ENCODE results near the gene PRKCB. TPM values are rescaled to one million over a fixed set of nuclear protein-coding genes. Genes with fewer than 3 reads are reported as not detected.
"Not testable (repeated sequence)": the region's sequence is repeated elsewhere in the genome, so short reads cannot be mapped to it uniquely, and the experiment has no call there.

The PRKCB gene
- polyA plus RNA-seq, 1 donor (not counting 4 experiments of a cell fraction or from before 2014, with no cell fraction given): 0.18 TPM

DNA sequence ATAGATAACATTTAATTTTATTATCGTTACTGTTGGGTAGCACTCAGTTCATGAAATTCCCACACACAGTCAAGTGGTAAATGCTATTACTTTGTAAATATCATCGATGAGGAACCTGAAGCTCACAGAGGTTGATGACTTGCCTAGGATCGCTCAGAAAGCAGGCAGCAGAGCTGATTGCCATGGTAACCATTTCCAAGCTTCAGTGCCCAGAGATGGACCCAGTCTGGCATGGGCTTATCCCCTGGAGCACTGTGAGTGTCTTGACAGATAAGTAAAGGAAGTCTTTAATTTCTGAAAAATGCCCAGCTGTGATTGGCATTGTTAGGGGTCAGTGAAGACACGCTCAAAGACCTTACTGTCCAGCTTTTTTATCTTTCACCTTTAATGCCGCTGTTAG lies 95.0 kb downstream of the PRKCB start:
- dilution Hi-C loops (cut with MboI; ENCODE audit: extremely low pct_ligation_motif_present, low sequenced_read_pairs): loop anchor here (5.0 kb wide), 1 partner anchor 37 kb away; no protein-coding TSS in a partner anchor
- no peaks in the 10 kb centered on the region for H3K9me1 ChIP-seq (ENCODE audit: control insufficient read depth, extremely low read depth, insufficient read depth, low read length)
- H3K9ac ChIP-seq (ENCODE audit: control insufficient read depth, extremely low read depth, insufficient read depth, low read length): no peak overlapping the region
- no peak overlapping the region for H3K27ac ChIP-seq (ENCODE audit: control insufficient read depth, insufficient read depth, low read length)
- no peaks in the 10 kb centered on the region for H3K9me3 ChIP-seq (ENCODE audit: control insufficient read depth, low read depth, low read length)
- no peaks in the 10 kb centered on the region for H3K36me3 ChIP-seq (ENCODE audit: control insufficient read depth in 2 of 2, extremely low read depth in 1 of 2, insufficient read depth in 2 of 2, low read length in 2 of 2)
- no peaks in the 10 kb centered on the region for H4K20me1 ChIP-seq (ENCODE audit: control insufficient read depth, extremely low read depth, insufficient read depth, low read length)
- no peak overlapping the region for H3K4me2 ChIP-seq (ENCODE audit: control insufficient read depth, extremely low read depth, insufficient read depth, low read depth, low read length)
- no peaks in the 10 kb centered on the region for H3K79me2 ChIP-seq (ENCODE audit: control insufficient read depth, insufficient read depth, low read length)
- no peak for FAIRE-seq
- DNase-seq (ENCODE audit: low read depth, low spot score): no peak
- H3K27me3 ChIP-seq (ENCODE audit: control insufficient read depth, extremely low read depth, insufficient read depth, low read length): no peaks in the 10 kb centered on the region
- H3K4me1 ChIP-seq (ENCODE audit: control insufficient read depth, extremely low read depth, insufficient read depth, low read length): no peaks in the 10 kb centered on the region
- no peak overlapping the region for H3K4me3 ChIP-seq (ENCODE audit: control insufficient read depth in 2 of 3, extremely low read depth in 1 of 3, insufficient read depth in 2 of 3, low read depth in 1 of 3, low read length in 3 of 3)
- no peak for TF ChIP-seq CTCF (optimal IDR thresholded peaks at IDR 0.05 in 1 of 3, IDR thresholded peaks at IDR 0.05 in 1 of 3, conservative IDR thresholded peaks at IDR 0.05 in 1 of 3; ENCODE audit: extremely low read depth in 1 of 3, insufficient read depth in 2 of 3, low read length in 3 of 3)
- TF ChIP-seq EZH2 (IDR thresholded peaks at IDR 0.05; ENCODE audit: low read length): no peak
- no peak overlapping the region for H2AFZ ChIP-seq (ENCODE audit: control insufficient read depth, low read length)

DNA sequence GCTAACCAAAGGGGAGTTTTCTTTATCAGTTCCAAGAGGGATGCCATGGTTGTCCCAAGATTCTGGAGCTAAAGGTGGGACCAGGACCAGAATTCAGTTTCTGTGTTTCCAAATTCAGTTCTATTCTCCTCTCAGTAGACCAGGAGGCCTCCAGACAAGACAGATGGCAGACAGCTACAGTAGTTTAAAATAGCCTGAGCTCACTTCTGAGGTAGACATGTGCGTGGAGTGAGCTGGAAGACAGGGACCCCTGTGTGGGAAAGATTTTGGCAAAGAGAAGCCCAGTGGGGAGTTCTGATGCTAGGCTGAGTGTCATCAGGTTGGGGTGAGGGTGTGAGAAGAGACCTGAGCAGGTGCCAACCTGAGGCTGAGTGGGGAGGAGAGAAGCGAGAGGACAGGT lies 95.4 kb downstream of the PRKCB start:
- Histone ChIP-seq H3K9ac (ENCODE audit: control insufficient read depth, extremely low read depth, insufficient read depth, low read length) (no peak overlapping the region), H3K4me3 (ENCODE audit: control insufficient read depth in 2 of 3, extremely low read depth in 1 of 3, insufficient read depth in 2 of 3, low read depth in 1 of 3, low read length in 3 of 3) (no peak overlapping the region), H2AFZ (ENCODE audit: control insufficient read depth, low read length) (no peak overlapping the region), H3K9me1 (ENCODE audit: control insufficient read depth, extremely low read depth, insufficient read depth, low read length) (no peaks in the 10 kb centered on the region), H3K4me2 (ENCODE audit: control insufficient read depth, extremely low read depth, insufficient read depth, low read depth, low read length) (no peak overlapping the region), H3K4me1 (ENCODE audit: control insufficient read depth, extremely low read depth, insufficient read depth, low read length) (no peaks in the 10 kb centered on the region), H3K79me2 (ENCODE audit: control insufficient read depth, insufficient read depth, low read length) (no peaks in the 10 kb centered on the region), H4K20me1 (ENCODE audit: control insufficient read depth, extremely low read depth, insufficient read depth, low read length) (no peaks in the 10 kb centered on the region), H3K9me3 (ENCODE audit: control insufficient read depth, low read depth, low read length) (no peaks in the 10 kb centered on the region), H3K36me3 (ENCODE audit: control insufficient read depth in 2 of 2, extremely low read depth in 1 of 2, insufficient read depth in 2 of 2, low read length in 2 of 2) (no peaks in the 10 kb centered on the region), H3K27me3 (ENCODE audit: control insufficient read depth, extremely low read depth, insufficient read depth, low read length) (no peaks in the 10 kb centered on the region), H3K27ac (ENCODE audit: control insufficient read depth, insufficient read depth, low read length) (no peak overlapping the region)
- DNase-seq (ENCODE audit: low read depth, low spot score) (no peak), FAIRE-seq (no peak)
- TF ChIP-seq EZH2 (IDR thresholded peaks at IDR 0.05; ENCODE audit: low read length) (no peak), CTCF (optimal IDR thresholded peaks at IDR 0.05 in 1 of 3, IDR thresholded peaks at IDR 0.05 in 1 of 3, conservative IDR thresholded peaks at IDR 0.05 in 1 of 3; ENCODE audit: extremely low read depth in 1 of 3, insufficient read depth in 2 of 3, low read length in 3 of 3) (no peak)
- dilution Hi-C loops (cut with MboI; ENCODE audit: extremely low pct_ligation_motif_present, low sequenced_read_pairs): loop anchor here (5.0 kb wide), 1 partner anchor 36 kb away; no protein-coding TSS in a partner anchor

GRCh38 chr16:23933650-23934049 lies 97.9 kb downstream of the PRKCB start:
- dilution Hi-C loops (cut with MboI; ENCODE audit: extremely low pct_ligation_motif_present, low sequenced_read_pairs): loop anchor here (5.0 kb wide), 1 partner anchor 34 kb away; no protein-coding TSS in a partner anchor
- not testable (repeated sequence) for DNase-seq (ENCODE audit: low read depth, low spot score); H3K4me3 ChIP-seq (ENCODE audit: control insufficient read depth in 2 of 3, extremely low read depth in 1 of 3, insufficient read depth in 2 of 3, low read depth in 1 of 3, low read length in 3 of 3); H3K9me1 ChIP-seq (ENCODE audit: control insufficient read depth, extremely low read depth, insufficient read depth, low read length); H3K4me2 ChIP-seq (ENCODE audit: control insufficient read depth, extremely low read depth, insufficient read depth, low read depth, low read length); H3K9me3 ChIP-seq (ENCODE audit: control insufficient read depth, low read depth, low read length); H3K27me3 ChIP-seq (ENCODE audit: control insufficient read depth, extremely low read depth, insufficient read depth, low read length); FAIRE-seq; H3K9ac ChIP-seq (ENCODE audit: control insufficient read depth, extremely low read depth, insufficient read depth, low read length); H3K79me2 ChIP-seq (ENCODE audit: control insufficient read depth, insufficient read depth, low read length); H3K36me3 ChIP-seq (ENCODE audit: control insufficient read depth in 2 of 2, extremely low read depth in 1 of 2, insufficient read depth in 2 of 2, low read length in 2 of 2); H3K27ac ChIP-seq (ENCODE audit: control insufficient read depth, insufficient read depth, low read length); H3K4me1 ChIP-seq (ENCODE audit: control insufficient read depth, extremely low read depth, insufficient read depth, low read length); H2AFZ ChIP-seq (ENCODE audit: control insufficient read depth, low read length); H4K20me1 ChIP-seq (ENCODE audit: control insufficient read depth, extremely low read depth, insufficient read depth, low read length)

Measured in keratinocyte (primary cell).